RWPE2 (cell line): Measurements from ENCODE around the gene DNASE2B.

Experiments used
- ATAC-seq: fragments of 200-7000 bp; cut with Tn5 transposase; 3 replicates; pipeline ENCODE4 v1.9.1; 2021; ENCODE audit warnings: low read depth
- DNase-seq: peaks from one replicate; pipeline ENCODE4 v3.0.0-alpha.2; 2020; ENCODE audit warnings: low spot score
- H3K27ac ChIP-seq: fragments of 450-650 bp; 2 replicates; pipeline ENCODE4 v1.5.1; 2017; ENCODE audit warnings: mild to moderate bottlenecking; ENCODE audit not compliant: poor library complexity, severe bottlenecking
- H3K27me3 ChIP-seq: fragments of 250-450 bp; sonication (Bioruptor Pico); 2 replicates; pipeline ENCODE4 v1.5.1; 2021; ENCODE audit warnings: mild to moderate bottlenecking, moderate library complexity; ENCODE audit not compliant: insufficient read depth, poor library complexity, severe bottlenecking
- H3K36me3 ChIP-seq: fragments of 250-450 bp; sonication (Bioruptor Pico); 2 replicates; pipeline ENCODE4 v1.5.1; 2020; ENCODE audit warnings: low read depth, mild to moderate bottlenecking, moderate library complexity
- H3K4me1 ChIP-seq: fragments of 250-450 bp; sonication (Bioruptor Pico); 2 replicates; pipeline ENCODE4 v1.5.1; 2021; ENCODE audit warnings: mild to moderate bottlenecking, moderate library complexity; ENCODE audit not compliant: insufficient read depth, poor library complexity, severe bottlenecking
- H3K4me3 ChIP-seq: fragments of 250-450 bp; sonication (Bioruptor Pico); 2 replicates; pipeline ENCODE4 v1.5.1; 2021; ENCODE audit warnings: mild to moderate bottlenecking, moderate library complexity; ENCODE audit not compliant: severe bottlenecking
- H3K9me3 ChIP-seq: fragments of 250-450 bp; sonication (Bioruptor Pico); 2 replicates; pipeline ENCODE4 v1.5.1; 2021; ENCODE audit warnings: mild to moderate bottlenecking, moderate library complexity; ENCODE audit not compliant: severe bottlenecking
- CTCF ChIP-seq: fragments of 450-650 bp; IDR thresholded peaks from one replicate; pipeline ENCODE4 v1.5.1; 2017; ENCODE audit warnings: mild to moderate bottlenecking, moderate library complexity; ENCODE audit not compliant: poor library complexity, severe bottlenecking

DNASE2B gene

GRCh38 chr1:84403347-84403746, 5.1 kb downstream of the DNASE2B start:
- DNase-seq = no peak
- Histone ChIP-seq H3K27ac (no peak overlapping the region), H3K4me1 (peaks cover 10% of the 10 kb centered on the region), H3K4me3 (no peak overlapping the region), H3K9me3 (no peaks in the 10 kb centered on the region), H3K27me3 (no peaks in the 10 kb centered on the region), H3K36me3 (no peaks in the 10 kb centered on the region)
- ATAC-seq = no peak
- TF ChIP-seq CTCF = no peak

- no peaks in the 10 kb centered on the region for H3K27me3 ChIP-seq
- no peak for TF ChIP-seq CTCF
- no peak overlapping the region for H3K27ac ChIP-seq
- no peaks in the 10 kb centered on the region for H3K36me3 ChIP-seq
- no peak overlapping the region for H3K4me3 ChIP-seq
- peaks cover 10% of the 10 kb centered on the region for H3K4me1 ChIP-seq
- no peak for DNase-seq
- H3K9me3 ChIP-seq = no peaks in the 10 kb centered on the region
- ATAC-seq = peak; percentile 27; the same call in 1 of the 3 replicates
Measured at GRCh38 chr1:84406346-84406861, 8.1 kb downstream of the DNASE2B start.

DNA sequence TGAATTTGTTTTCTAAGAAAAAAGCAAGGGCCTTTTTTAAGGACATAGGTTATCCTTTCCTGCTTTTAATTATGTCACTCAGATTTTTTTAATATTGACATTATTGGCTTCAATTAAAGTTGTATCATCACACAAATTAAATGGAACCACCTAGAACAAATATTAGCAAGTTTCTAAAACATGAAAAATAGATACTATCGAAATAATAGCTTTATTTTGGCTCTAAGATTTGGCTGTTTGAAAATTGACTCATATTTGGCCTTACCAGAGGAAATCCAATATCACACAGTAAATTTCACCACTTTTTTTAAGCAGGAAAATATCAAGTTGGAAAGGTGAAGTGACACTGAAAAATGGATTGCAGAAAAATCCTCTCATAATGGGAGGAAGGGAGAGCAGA, 9.2 kb downstream of the DNASE2B start:
- Histone ChIP-seq H3K36me3 (no peaks in the 10 kb centered on the region), H3K4me3 (no peak overlapping the region), H3K27ac (no peak overlapping the region), H3K27me3 (no peaks in the 10 kb centered on the region), H3K4me1 (peaks cover 4% of the 10 kb centered on the region), H3K9me3 (no peaks in the 10 kb centered on the region)
- no peak for TF ChIP-seq CTCF
- DNase-seq (no peak), ATAC-seq (no peak)

GRCh38 chr1:84407958-84408422, 9.7 kb downstream of the DNASE2B start:
- TF ChIP-seq CTCF = no peak
- peaks cover 4% of the 10 kb centered on the region for H3K4me1 ChIP-seq
- H3K36me3 ChIP-seq = no peaks in the 10 kb centered on the region
- no peaks in the 10 kb centered on the region for H3K27me3 ChIP-seq
- H3K9me3 ChIP-seq = no peaks in the 10 kb centered on the region
- no peak overlapping the region for H3K4me3 ChIP-seq
- no peak for ATAC-seq
- H3K27ac ChIP-seq = no peak overlapping the region
- no peak for DNase-seq

GRCh38 chr1:84409888-84410287, 11.6 kb downstream of the DNASE2B start:
- H3K4me1 ChIP-seq = peaks cover 4% of the 10 kb centered on the region
- DNase-seq = no peak
- no peaks in the 10 kb centered on the region for H3K36me3 ChIP-seq
- H3K9me3 ChIP-seq = no peaks in the 10 kb centered on the region
- ATAC-seq = no peak
- TF ChIP-seq CTCF = no peak
- no peak overlapping the region for H3K27ac ChIP-seq
- no peaks in the 10 kb centered on the region for H3K27me3 ChIP-seq
- H3K4me3 ChIP-seq = no peak overlapping the region
